Measurements from ENCODE around the gene PLK1.

DNA sequence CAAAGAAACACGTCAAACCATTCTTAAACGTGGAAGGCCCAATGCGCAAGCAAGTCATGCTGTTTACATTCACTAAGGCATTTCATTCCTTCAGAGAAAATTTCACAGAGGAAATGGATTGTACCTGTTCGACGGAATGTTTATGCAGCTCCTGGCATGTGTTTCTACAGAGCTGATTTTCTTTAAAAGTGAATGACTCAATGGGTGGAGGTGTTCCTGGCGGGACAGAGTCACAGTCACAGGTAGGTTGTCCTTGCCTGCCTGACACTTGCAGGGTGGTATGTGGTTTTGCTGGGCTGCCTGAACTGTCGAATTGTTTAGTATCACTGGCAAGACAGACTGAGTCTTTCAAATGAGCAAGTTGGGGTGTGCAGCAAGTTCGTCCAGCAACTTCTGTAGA, 49.2 kb upstream of the PLK1 start:
- TF ChIP-seq, protein P1, sequence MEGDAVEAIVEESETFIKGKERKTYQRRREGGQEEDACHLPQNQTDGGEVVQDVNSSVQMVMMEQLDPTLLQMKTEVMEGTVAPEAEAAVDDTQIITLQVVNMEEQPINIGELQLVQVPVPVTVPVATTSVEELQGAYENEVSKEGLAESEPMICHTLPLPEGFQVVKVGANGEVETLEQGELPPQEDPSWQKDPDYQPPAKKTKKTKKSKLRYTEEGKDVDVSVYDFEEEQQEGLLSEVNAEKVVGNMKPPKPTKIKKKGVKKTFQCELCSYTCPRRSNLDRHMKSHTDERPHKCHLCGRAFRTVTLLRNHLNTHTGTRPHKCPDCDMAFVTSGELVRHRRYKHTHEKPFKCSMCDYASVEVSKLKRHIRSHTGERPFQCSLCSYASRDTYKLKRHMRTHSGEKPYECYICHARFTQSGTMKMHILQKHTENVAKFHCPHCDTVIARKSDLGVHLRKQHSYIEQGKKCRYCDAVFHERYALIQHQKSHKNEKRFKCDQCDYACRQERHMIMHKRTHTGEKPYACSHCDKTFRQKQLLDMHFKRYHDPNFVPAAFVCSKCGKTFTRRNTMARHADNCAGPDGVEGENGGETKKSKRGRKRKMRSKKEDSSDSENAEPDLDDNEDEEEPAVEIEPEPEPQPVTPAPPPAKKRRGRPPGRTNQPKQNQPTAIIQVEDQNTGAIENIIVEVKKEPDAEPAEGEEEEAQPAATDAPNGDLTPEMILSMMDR (conservative IDR thresholded peaks at IDR 0.05 in 1 of 2, IDR thresholded peaks at IDR 0.05 in 1 of 2; ENCODE audit: extremely low read depth in 1 of 2, insufficient read depth in 1 of 2, low read depth in 1 of 2, low read length in 2 of 2), result no peak
- no peak for TF ChIP-seq EZH2 (IDR thresholded peaks at IDR 0.05; ENCODE audit: borderline replicate concordance, low read length)

Data from mammary epithelial cell (primary cell).